ENCODE results near the gene FURIN.
"Not testable (repeated sequence)": the region's sequence is repeated elsewhere in the genome, so short reads cannot be mapped to it uniquely, and the experiment has no call there.

The FURIN gene

GRCh38 chr15:90903733-90904536 is 35.5 kb downstream of the FURIN start:
- DNase-seq: no peak

- DNase-seq: no peak
Observed at GRCh38 chr15:90904746-90905145, 36.4 kb downstream of the FURIN start.

- no peak for DNase-seq
Observed at GRCh38 chr15:90905306-90906180, 37.2 kb downstream of the FURIN start.

GRCh38 chr15:90906181-90906849 is 37.9 kb downstream of the FURIN start:
- DNase-seq: no peak

GRCh38 chr15:90907051-90907660 is 38.8 kb downstream of the FURIN start:
- DNase-seq: no peak

GRCh38 chr15:90907838-90908507 is 39.6 kb downstream of the FURIN start:
- no peak for DNase-seq

GRCh38 chr15:90909449-90909848 is 41.1 kb downstream of the FURIN start:
- DNase-seq: not testable (repeated sequence)

GRCh38 chr15:90909976-90910375 is 41.6 kb downstream of the FURIN start:
- DNase-seq: no peak

- no peak for DNase-seq
Observed at GRCh38 chr15:90910441-90911301, 42.3 kb downstream of the FURIN start.

GRCh38 chr15:90911302-90911623 is 42.9 kb downstream of the FURIN start:
- DNase-seq: no peak

GRCh38 chr15:90911906-90912769 is 43.8 kb downstream of the FURIN start:
- no peak for DNase-seq

GRCh38 chr15:90912770-90913075 is 44.3 kb downstream of the FURIN start:
- DNase-seq: no peak

GRCh38 chr15:90913398-90913944 is 45.1 kb downstream of the FURIN start:
- DNase-seq: no peak

GRCh38 chr15:90914305-90915080 is 46.1 kb downstream of the FURIN start:
- no peak for DNase-seq

GRCh38 chr15:90915216-90915807 is 46.9 kb downstream of the FURIN start:
- no peak for DNase-seq

GRCh38 chr15:90915808-90916440 is 47.5 kb downstream of the FURIN start:
- DNase-seq: no peak

GRCh38 chr15:90916461-90916860 is 48.1 kb downstream of the FURIN start:
- DNase-seq: no peak

- no peak for DNase-seq
Observed at GRCh38 chr15:90917569-90917968, 49.2 kb downstream of the FURIN start.
